ENCODE measurements around the gene ATP6AP1. TPM values are rescaled to one million over a fixed set of nuclear protein-coding genes. Genes with fewer than 3 reads are reported as not detected.

ATP6AP1 gene
- total and polyA plus RNA-seq, 9 of the 15 experiments (the other 6 are each of a cell fraction or from before 2014, with no cell fraction given) = 8.3 to 90.5 (median 52.9) TPM

GRCh38 chrX:154401045-154401799, 27.3 kb upstream of the ATP6AP1 start (continued):
- TF ChIP-seq BCLAF1 (IDR thresholded peaks at IDR 0.05; ENCODE audit: borderline replicate concordance in 1 of 2, control insufficient read depth in 1 of 2, low read depth in 2 of 2, low read length in 1 of 2) (peak; percentile 78 to 82), XRCC4 (IDR thresholded peaks at IDR 0.05; ENCODE audit: extremely low read depth, insufficient read depth, insufficient read length) (no peak), USF2 (CRISPR knock-in tag; IDR thresholded peaks at IDR 0.05) (no peak), SIN3A (IDR thresholded peaks at IDR 0.05; ENCODE audit: borderline replicate concordance in 2 of 2, control insufficient read depth in 1 of 2, low read depth in 2 of 2, low read length in 2 of 2) (peak in 1 of 2 experiments; percentile 93; a peak in 2 of 4 replicates), ZNF586 (CRISPR knock-in tag; conservative IDR thresholded peaks at IDR 0.05) (no peak), TAL1 (IDR thresholded peaks at IDR 0.05) (0 out of 2 replicates have a peak, but pooled peaks have one; percentile 4), ZMIZ1 (IDR thresholded peaks at IDR 0.05; ENCODE audit: low read depth in 2 of 2, low read length in 2 of 2) (peak in 1 of 2 experiments; percentile 62; a peak in 1 of 4 replicates), ZFP91 (CRISPR knock-in tag; IDR thresholded peaks at IDR 0.05) (no peak), NBN (IDR thresholded peaks at IDR 0.05; ENCODE audit: low read depth) (no peak), MCM2 (IDR thresholded peaks at IDR 0.05; ENCODE audit: low read depth) (no peak), ZC3H4 (CRISPR knock-in tag; IDR thresholded peaks at IDR 0.05; ENCODE audit: borderline replicate concordance) (peak; percentile 92; the same call in 1 of the 2 replicates), ZNF253 (CRISPR knock-in tag; conservative IDR thresholded peaks at IDR 0.05) (peak; percentile 84), ZBTB8A (IDR thresholded peaks at IDR 0.05; ENCODE audit: partially characterized antibody) (no peak), MYNN (IDR thresholded peaks at IDR 0.05) (peak; percentile 90), MYNN (CRISPR knock-in tag; IDR thresholded peaks at IDR 0.05) (no peak), ZNF76 (CRISPR knock-in tag; IDR thresholded peaks at IDR 0.05; ENCODE audit: borderline replicate concordance) (no peak), SIRT6 (IDR thresholded peaks at IDR 0.05; ENCODE audit: low read depth, low read length) (peak; percentile 81)

Measured in K562 (cell line).